ENCODE results near the gene IQSEC1. TPM values are rescaled to one million over a fixed set of nuclear protein-coding genes. Genes with fewer than 3 reads are reported as not detected.

IQSEC1 gene
- total and polyA plus RNA-seq, 2 experiments from 2014 or later, result 8.0 to 51.9 TPM

DNA sequence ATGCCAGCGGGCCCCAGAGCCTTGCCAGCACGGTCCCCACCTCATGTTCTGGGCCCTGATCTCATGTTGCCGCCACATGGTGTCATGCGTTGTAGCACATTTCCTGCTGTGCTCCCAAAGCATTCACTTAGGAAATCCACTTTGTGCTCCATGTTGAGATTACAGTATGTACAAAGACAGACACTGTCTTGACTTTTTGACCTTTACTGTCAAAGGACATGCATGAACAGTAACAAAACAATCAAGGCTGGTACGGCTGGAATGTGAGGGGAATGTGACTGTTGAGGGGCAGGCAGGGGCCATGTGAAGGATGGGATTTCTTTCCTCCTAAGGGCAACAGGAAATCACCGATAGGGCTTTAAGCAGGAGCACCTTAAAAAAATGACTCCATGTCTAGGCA is 178.6 kb downstream of the IQSEC1 start:
- Histone ChIP-seq H3K4me1 (ENCODE audit: insufficient read depth) (no peaks in the 10 kb centered on the region), H3F3A (replicated peaks; ENCODE audit: low read depth) (no peaks in the 10 kb centered on the region), H4K20me1 (replicated peaks; ENCODE audit: insufficient read depth) (no peaks in the 10 kb centered on the region), H3K79me2 (replicated peaks; ENCODE audit: insufficient read depth) (no peaks in the 10 kb centered on the region), H3K27ac (ENCODE audit: low read depth) (no peak overlapping the region), H2AFZ (no peak overlapping the region), H3K36me3 (ENCODE audit: insufficient read depth) (no peaks in the 10 kb centered on the region), H3K9me2 (ENCODE audit: insufficient read depth) (no peaks in the 10 kb centered on the region), H3K4me3 (no peak overlapping the region), H3K4me2 (no peak overlapping the region), H3K27me3 (ENCODE audit: insufficient read depth) (peaks cover 6% of the 10 kb centered on the region; the same call in 1 of the 2 replicates)
- peaks cover 20% of the 10 kb centered on the region for H3K27me3 Mint-ChIP-seq (ENCODE audit: insufficient read depth, low read depth, poor library complexity)
- H3K27ac Mint-ChIP-seq, result no peak overlapping the region
- no peak for ATAC-seq
- TF ChIP-seq POLR2AphosphoS5 (IDR thresholded peaks at IDR 0.05; ENCODE audit: low read depth) (no peak), JUNB (IDR thresholded peaks at IDR 0.05; ENCODE audit: unreplicated experiment) (no peak), EZH2phosphoT487 (IDR thresholded peaks at IDR 0.05; ENCODE audit: unreplicated experiment) (no peak), NANOG (IDR thresholded peaks at IDR 0.05; ENCODE audit: borderline replicate concordance) (no peak), STAT1 (IDR thresholded peaks at IDR 0.05; ENCODE audit: unreplicated experiment) (no peak), EZH2 (IDR thresholded peaks at IDR 0.05; ENCODE audit: low read depth, unreplicated experiment) (no peak), CREB1 (CRISPR knock-in tag; IDR thresholded peaks at IDR 0.05; ENCODE audit: low read depth) (no peak), ZNF331 (CRISPR knock-in tag; IDR thresholded peaks at IDR 0.05; ENCODE audit: low read depth) (no peak), ZNF114 (CRISPR knock-in tag; IDR thresholded peaks at IDR 0.05) (no peak)
- TF ChIP-seq, protein P1, sequence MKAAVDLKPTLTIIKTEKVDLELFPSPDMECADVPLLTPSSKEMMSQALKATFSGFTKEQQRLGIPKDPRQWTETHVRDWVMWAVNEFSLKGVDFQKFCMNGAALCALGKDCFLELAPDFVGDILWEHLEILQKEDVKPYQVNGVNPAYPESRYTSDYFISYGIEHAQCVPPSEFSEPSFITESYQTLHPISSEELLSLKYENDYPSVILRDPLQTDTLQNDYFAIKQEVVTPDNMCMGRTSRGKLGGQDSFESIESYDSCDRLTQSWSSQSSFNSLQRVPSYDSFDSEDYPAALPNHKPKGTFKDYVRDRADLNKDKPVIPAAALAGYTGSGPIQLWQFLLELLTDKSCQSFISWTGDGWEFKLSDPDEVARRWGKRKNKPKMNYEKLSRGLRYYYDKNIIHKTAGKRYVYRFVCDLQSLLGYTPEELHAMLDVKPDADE (IDR thresholded peaks at IDR 0.05), result no peak
- TF ChIP-seq, protein P2, sequence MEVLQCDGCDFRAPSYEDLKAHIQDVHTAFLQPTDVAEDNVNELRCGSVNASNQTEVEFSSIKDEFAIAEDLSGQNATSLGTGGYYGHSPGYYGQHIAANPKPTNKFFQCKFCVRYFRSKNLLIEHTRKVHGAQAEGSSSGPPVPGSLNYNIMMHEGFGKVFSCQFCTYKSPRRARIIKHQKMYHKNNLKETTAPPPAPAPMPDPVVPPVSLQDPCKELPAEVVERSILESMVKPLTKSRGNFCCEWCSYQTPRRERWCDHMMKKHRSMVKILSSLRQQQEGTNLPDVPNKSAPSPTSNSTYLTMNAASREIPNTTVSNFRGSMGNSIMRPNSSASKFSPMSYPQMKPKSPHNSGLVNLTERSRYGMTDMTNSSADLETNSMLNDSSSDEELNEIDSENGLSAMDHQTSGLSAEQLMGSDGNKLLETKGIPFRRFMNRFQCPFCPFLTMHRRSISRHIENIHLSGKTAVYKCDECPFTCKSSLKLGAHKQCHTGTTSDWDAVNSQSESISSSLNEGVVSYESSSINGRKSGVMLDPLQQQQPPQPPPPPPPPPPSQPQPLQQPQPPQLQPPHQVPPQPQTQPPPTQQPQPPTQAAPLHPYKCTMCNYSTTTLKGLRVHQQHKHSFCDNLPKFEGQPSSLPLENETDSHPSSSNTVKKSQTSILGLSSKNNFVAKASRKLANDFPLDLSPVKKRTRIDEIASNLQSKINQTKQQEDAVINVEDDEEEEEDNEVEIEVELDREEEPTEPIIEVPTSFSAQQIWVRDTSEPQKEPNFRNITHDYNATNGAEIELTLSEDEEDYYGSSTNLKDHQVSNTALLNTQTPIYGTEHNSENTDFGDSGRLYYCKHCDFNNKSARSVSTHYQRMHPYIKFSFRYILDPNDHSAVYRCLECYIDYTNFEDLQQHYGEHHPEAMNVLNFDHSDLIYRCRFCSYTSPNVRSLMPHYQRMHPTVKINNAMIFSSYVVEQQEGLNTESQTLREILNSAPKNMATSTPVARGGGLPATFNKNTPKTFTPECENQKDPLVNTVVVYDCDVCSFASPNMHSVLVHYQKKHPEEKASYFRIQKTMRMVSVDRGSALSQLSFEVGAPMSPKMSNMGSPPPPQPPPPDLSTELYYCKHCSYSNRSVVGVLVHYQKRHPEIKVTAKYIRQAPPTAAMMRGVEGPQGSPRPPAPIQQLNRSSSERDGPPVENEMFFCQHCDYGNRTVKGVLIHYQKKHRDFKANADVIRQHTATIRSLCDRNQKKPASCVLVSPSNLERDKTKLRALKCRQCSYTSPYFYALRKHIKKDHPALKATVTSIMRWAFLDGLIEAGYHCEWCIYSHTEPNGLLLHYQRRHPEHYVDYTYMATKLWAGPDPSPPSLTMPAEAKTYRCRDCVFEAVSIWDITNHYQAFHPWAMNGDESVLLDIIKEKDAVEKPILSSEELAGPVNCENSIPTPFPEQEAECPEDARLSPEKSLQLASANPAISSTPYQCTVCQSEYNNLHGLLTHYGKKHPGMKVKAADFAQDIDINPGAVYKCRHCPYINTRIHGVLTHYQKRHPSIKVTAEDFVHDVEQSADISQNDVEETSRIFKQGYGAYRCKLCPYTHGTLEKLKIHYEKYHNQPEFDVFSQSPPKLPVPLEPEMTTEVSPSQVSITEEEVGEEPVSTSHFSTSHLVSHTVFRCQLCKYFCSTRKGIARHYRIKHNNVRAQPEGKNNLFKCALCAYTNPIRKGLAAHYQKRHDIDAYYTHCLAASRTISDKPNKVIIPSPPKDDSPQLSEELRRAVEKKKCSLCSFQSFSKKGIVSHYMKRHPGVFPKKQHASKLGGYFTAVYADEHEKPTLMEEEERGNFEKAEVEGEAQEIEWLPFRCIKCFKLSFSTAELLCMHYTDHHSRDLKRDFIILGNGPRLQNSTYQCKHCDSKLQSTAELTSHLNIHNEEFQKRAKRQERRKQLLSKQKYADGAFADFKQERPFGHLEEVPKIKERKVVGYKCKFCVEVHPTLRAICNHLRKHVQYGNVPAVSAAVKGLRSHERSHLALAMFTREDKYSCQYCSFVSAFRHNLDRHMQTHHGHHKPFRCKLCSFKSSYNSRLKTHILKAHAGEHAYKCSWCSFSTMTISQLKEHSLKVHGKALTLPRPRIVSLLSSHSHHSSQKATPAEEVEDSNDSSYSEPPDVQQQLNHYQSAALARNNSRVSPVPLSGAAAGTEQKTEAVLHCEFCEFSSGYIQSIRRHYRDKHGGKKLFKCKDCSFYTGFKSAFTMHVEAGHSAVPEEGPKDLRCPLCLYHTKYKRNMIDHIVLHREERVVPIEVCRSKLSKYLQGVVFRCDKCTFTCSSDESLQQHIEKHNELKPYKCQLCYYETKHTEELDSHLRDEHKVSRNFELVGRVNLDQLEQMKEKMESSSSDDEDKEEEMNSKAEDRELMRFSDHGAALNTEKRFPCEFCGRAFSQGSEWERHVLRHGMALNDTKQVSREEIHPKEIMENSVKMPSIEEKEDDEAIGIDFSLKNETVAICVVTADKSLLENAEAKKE (CRISPR knock-in tag; IDR thresholded peaks at IDR 0.05), result no peak
- TF ChIP-seq, protein P3, sequence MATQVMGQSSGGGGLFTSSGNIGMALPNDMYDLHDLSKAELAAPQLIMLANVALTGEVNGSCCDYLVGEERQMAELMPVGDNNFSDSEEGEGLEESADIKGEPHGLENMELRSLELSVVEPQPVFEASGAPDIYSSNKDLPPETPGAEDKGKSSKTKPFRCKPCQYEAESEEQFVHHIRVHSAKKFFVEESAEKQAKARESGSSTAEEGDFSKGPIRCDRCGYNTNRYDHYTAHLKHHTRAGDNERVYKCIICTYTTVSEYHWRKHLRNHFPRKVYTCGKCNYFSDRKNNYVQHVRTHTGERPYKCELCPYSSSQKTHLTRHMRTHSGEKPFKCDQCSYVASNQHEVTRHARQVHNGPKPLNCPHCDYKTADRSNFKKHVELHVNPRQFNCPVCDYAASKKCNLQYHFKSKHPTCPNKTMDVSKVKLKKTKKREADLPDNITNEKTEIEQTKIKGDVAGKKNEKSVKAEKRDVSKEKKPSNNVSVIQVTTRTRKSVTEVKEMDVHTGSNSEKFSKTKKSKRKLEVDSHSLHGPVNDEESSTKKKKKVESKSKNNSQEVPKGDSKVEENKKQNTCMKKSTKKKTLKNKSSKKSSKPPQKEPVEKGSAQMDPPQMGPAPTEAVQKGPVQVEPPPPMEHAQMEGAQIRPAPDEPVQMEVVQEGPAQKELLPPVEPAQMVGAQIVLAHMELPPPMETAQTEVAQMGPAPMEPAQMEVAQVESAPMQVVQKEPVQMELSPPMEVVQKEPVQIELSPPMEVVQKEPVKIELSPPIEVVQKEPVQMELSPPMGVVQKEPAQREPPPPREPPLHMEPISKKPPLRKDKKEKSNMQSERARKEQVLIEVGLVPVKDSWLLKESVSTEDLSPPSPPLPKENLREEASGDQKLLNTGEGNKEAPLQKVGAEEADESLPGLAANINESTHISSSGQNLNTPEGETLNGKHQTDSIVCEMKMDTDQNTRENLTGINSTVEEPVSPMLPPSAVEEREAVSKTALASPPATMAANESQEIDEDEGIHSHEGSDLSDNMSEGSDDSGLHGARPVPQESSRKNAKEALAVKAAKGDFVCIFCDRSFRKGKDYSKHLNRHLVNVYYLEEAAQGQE (IDR thresholded peaks at IDR 0.05; ENCODE audit: unreplicated experiment), result no peak
- TF ChIP-seq, protein P4, sequence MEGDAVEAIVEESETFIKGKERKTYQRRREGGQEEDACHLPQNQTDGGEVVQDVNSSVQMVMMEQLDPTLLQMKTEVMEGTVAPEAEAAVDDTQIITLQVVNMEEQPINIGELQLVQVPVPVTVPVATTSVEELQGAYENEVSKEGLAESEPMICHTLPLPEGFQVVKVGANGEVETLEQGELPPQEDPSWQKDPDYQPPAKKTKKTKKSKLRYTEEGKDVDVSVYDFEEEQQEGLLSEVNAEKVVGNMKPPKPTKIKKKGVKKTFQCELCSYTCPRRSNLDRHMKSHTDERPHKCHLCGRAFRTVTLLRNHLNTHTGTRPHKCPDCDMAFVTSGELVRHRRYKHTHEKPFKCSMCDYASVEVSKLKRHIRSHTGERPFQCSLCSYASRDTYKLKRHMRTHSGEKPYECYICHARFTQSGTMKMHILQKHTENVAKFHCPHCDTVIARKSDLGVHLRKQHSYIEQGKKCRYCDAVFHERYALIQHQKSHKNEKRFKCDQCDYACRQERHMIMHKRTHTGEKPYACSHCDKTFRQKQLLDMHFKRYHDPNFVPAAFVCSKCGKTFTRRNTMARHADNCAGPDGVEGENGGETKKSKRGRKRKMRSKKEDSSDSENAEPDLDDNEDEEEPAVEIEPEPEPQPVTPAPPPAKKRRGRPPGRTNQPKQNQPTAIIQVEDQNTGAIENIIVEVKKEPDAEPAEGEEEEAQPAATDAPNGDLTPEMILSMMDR (conservative IDR thresholded peaks at IDR 0.05; ENCODE audit: low read depth in 2 of 2), result no peak
- no peak for DNase-seq (ENCODE audit: low spot score)
- peaks cover 10% of the 10 kb centered on the region for H3K4me1 Mint-ChIP-seq
- no peak overlapping the region for H3K4me3 Mint-ChIP-seq
- H3K36me3 Mint-ChIP-seq (ENCODE audit: low read depth), result peaks cover 2% of the 10 kb centered on the region; the same call in 2 of the 3 replicates
- no peaks in the 10 kb centered on the region for H3K9me3 Mint-ChIP-seq
